Measurements from ENCODE around the gene PTCD1.

PTCD1 gene

DNA sequence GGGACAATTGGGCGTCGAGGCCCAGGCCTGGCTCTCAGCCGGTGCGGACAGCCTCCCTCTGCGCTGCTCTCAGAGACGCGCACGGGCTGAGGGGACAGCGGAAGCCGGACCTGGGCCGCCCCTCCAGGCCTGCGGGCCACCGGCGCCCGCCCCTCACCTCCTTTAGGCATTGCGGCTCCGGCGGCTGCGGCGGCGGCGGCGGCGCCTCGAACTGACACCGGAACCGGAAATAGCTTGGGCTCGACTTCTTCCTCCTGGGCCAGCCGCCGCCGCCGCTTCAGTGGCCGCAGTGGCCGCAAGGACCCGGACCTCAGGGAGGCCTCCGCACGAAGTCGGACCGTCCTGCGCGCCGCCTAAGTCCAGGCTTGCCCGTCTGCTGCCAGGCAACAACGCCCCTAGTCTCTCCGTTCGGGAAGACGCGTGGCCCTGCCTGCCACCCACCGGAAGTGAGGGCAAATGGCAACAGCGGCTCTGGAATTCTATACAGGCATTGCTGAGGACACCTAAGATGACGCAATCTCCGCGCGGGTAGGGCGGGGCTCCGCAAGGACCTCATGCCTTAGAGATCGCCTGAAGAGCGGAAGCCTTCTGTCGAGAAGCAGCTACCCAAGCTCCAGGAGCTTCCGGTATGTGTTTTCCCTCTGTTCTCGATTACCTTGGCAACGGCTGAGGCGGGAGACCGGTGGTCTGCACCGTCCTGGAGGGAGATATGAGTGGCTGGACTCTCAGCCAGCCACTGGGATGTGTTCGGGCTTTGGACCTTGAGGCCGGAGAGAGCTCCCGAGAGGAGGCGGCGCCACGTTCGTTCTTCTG, 30.0 kb downstream of the PTCD1 start, which contains the start of the genes BUD31 and PDAP1:
Gene BUD31 (plus strand): TSS at position 591 of the 813 bp plus-strand sequence. CDS start 2,124 bp downstream, outside the sequence.
Gene PDAP1 (minus strand): TSS at position 219 of the 813 bp plus-strand sequence. CDS start 49 bp downstream, at position 170.
- peak; percentile 93 for DNase-seq

DNA sequence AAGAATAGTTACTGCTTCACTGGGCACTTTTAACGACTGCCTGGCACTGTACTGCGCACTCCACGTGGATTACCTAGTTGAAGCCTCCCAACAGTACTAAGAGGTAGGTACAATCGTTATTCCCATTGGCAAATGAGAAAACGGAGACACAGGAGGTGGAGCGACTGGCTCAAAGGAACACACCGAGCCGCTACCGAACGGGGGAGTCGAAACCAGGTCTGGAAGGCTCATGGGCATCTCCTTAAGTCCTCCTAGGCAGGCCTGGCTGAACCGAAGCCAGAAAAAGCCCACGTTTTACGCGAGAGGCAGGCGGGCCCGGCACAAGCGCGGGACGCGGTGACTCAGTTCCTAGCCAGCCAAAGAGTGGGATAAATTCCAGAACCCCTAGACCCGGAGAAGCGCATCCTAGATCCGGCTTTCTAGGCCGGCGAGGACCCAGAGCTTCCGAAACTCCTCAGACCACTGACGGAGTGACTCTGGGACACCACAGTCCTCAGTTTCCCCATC, 30.7 kb downstream of the PTCD1 start:
- DNase-seq = peak; percentile 16

- DNase-seq = peak; percentile 34
Observed at GRCh38 chr7:99406557-99406956, 32.0 kb downstream of the PTCD1 start.

DNA sequence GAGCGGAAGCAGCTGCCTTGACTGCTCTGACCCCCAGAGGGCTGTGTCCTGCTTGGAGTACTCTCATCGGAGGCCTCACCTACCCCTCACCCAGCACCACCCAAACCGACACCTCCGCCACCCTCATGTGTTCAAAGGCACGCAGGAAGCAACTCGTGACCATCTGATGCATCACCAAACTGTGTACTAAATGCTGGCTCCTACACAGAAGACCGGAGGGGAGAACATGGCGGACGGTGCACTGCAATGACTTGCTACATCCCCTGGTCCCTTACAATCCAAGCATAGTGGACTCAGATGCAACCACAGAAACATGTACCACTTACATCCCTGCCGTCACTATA, 33.6 kb downstream of the PTCD1 start:
- DNase-seq = no peak

- DNase-seq = no peak
Observed at GRCh38 chr7:99404235-99404976, 34.2 kb downstream of the PTCD1 start.

- DNase-seq = no peak
Observed at GRCh38 chr7:99403764-99404163, 34.8 kb downstream of the PTCD1 start.

DNA sequence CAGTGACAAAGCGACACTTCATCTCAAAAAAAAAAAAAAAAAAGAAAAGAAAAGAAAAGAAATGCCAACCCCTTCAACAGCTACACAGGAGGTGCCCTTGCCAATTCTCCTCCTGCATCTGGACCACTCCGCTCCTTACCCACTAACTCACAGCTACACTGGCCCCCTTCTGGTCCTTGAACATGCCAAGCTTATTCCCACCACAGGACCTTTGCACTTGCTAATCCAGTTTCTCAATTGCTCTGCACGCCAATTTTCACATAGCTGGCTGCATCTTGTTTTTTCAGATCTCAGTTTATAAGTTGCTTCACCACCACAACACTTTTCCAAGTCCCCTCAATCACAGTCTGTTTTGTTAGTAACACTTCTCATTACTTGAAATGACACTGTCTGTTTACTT, 35.7 kb downstream of the PTCD1 start:
- no peak for DNase-seq

- DNase-seq = no peak
Observed at GRCh38 chr7:99399597-99399996, 39.0 kb downstream of the PTCD1 start.

DNA sequence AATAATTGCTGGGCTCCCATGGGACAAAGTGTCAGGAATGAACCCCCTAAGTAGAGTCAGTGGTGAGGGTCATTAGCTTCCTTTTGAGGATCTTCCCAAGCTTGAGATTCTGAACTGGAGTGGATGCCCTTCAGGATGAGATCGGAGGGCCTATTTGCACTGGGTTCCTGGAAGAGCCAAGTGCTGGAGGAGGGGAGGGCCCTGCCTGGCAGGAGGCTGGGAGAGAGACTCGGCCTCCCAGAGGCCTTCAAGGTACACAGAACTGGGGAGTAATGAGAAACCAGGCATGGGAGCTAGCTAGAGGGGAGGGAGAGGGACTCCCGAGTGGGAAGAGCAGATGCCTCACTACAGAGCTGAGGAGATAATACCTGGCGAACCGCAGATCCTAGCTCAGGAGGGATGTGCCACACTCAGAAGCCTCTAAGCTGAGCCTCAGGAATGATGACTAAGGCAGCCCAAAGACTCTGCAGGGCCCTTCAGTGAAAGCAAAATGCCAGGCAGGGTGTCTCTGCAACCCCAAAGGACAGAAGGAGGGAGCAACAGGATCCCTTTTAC, 39.6 kb downstream of the PTCD1 start:
- no peak for DNase-seq

GRCh38 chr7:99397297-99397983, 41.2 kb downstream of the PTCD1 start:
- DNase-seq = no peak

DNA sequence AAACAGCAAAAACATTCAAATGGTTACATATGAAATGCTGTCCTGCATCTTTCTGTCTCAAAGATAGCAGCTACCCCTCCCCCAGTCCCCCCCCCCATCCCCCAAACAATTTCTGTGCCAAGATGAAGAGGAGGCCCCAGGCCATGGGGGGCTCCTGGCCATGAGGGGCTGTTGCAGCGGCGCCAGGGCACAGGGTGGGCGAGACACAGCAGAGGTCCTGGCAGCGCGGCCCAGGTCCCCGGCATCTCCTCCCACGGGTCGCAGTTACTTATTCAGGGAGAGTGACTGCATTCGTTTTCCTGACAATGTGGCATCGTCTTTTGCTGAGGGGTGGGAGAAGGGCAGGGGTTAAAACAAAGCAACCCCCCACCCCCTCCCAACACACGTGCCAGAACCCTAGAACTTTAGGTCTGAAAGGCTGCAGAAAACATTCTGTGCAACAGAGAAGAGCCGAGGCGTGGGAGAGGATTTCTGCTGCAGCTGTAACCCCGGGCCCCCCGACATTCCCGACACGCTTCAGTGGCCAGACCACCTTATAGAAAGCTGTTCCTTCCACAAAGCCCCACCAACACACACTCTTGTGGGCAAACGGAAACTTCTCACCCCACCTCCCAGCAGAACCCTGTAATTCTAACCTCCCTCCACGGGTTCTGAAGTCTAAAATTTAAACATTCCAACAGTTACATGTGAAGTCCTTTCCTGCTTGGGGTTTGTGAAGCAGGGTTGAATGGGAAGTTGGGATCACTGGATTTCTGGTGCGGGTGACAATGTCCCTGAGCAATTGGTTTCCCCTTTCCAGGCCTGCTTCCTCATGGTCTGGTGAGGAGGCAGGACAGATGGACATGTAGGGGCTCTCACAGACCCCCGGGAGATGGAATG, 41.9 kb downstream of the PTCD1 start:
- no peak for DNase-seq

- DNase-seq = no peak
Observed at GRCh38 chr7:99395616-99396327, 42.8 kb downstream of the PTCD1 start.

DNA sequence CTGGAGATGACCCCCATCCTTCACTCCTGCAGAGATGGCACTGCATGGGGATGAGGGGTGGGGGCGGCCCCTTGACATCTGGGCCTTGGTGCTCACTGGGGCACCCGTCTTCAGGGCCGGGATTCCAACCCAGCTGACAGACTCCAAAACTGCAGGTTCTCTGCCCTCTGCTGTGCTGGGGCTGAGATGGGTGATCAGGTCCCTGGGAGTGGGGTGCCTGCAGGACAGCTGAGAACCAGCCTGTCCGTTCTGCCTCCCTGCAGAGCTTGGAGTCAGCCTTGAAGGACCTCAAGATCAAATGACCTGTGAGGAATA, 44.5 kb downstream of the PTCD1 start:
- DNase-seq = no peak

- DNase-seq = no peak
Observed at GRCh38 chr7:99393355-99394187, 45.0 kb downstream of the PTCD1 start.

GRCh38 chr7:99392659-99393354, 45.8 kb downstream of the PTCD1 start:
- DNase-seq = peak; percentile 36

DNA sequence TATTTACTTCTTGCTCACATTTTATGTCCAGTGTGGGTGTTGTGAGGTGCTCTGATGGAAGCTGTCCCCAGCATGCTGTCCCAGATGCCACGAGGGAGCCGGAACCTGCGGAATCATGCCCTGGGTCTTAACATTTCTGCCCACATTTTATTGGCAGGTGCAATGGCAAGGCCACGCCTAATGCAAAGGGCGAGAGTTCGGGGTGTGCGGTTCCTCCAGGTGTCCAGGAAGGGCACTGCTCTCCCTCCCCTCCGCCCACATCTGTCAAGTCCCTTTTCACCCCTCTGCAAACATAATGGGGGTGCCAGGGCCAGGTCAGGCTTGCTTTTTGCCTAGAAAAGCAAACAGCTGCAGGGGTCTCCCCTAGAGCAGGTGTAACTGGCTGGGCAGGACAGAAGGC, 46.6 kb downstream of the PTCD1 start:
- no peak for DNase-seq

DNA sequence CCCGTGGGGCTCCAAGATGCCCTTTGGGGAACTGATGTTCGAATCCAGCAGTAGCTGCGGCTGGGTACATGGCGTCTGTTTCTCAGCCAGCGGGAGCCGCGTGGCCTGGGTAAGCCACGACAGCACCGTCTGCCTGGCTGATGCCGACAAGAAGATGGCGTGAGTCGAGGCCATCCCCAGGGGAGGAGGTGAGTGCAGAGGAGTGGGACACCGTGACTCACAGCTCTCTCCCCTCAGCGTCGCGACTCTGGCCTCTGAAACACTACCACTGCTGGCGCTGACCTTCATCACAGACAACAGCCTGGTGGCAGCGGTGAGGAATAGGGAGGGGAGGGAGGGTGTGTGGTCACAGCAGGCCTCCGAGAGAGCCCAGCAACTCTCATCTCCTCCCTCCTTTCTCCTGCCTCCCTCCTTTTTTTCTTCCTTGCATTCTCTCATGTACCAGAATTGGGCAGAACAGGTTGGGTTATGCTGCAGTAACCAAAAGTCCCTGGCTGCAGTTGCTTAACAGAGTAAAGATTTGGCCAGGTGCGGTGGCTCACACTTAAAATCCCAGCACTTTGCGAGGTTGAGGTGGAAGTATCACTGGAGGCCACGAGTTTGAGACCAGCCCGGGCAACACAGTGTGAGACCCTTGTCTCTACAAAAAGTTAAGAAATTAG, 47.5 kb downstream of the PTCD1 start:
- DNase-seq = no peak

- DNase-seq = no peak
Observed at GRCh38 chr7:99389772-99390171, 48.8 kb downstream of the PTCD1 start.

DNA sequence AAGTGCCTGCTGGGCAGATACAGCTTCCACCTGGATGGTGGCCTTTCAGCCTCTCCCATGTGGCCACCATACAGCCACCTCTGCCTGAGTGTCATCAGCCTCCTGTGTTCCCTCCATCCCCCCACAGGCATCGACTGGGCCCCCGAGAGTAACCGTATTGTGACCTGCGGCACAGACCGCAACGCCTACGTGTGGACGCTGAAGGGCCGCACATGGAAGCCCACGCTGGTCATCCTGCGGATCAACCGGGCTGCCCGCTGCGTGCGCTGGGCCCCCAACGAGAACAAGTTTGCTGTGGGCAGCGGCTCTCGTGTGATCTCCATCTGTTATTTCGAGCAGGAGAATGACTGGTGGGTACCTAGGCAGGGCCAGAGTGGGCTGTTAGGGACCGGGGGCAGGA, 50.7 kb downstream of the PTCD1 start:
- DNase-seq = no peak

All from NCI-H2081 treated with DMSO at 0.1 percent for 48 hours (cell line).